Keratinocyte (primary cell): ENCODE measurements around the gene FBXO8.

Experiments
- EZH2 ChIP-seq: IDR thresholded peaks from one replicate; pipeline ENCODE4 v1.6.1; 2012; ENCODE audit warnings: inconsistent platforms, mild to moderate bottlenecking, low read length, moderate library complexity
- TF ChIP-seq, protein P1 (sequence below), 3 experiments: IDR thresholded peaks in 1 of 3; conservative IDR thresholded peaks in 1 of 3; optimal IDR thresholded peaks in 1 of 3; 2 replicates in 2 of 3; 3 replicates in 1 of 3; pipeline versions ENCODE3 to v1.5.1; 2011; ENCODE audit warnings: low read length in 3 of 3, mild to moderate bottlenecking in 3 of 3, moderate library complexity in 2 of 3, control low read depth in 1 of 3, inconsistent platforms in 1 of 3; ENCODE audit not compliant: insufficient read depth in 2 of 3; ENCODE audit errors: extremely low read depth in 1 of 3

DNA sequence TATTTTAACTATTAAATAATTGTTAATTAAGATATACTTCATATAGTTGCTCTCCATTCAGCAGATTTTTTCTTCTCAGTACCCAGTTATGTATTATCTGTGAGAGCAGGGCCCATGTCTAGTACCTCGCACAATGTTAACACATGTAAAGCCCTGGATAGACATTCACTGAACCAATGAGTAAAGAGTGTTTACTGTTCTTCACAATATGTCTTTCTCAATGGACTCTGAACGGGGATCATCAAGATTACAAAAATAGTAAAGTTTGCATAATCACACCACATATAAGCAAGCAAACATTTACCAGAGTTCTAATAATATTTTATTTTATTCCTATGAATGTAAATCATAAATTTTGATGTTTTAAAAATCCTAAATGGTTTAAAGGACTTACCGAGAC lies 47.1 kb downstream of the FBXO8 start:
- TF ChIP-seq, protein P1, sequence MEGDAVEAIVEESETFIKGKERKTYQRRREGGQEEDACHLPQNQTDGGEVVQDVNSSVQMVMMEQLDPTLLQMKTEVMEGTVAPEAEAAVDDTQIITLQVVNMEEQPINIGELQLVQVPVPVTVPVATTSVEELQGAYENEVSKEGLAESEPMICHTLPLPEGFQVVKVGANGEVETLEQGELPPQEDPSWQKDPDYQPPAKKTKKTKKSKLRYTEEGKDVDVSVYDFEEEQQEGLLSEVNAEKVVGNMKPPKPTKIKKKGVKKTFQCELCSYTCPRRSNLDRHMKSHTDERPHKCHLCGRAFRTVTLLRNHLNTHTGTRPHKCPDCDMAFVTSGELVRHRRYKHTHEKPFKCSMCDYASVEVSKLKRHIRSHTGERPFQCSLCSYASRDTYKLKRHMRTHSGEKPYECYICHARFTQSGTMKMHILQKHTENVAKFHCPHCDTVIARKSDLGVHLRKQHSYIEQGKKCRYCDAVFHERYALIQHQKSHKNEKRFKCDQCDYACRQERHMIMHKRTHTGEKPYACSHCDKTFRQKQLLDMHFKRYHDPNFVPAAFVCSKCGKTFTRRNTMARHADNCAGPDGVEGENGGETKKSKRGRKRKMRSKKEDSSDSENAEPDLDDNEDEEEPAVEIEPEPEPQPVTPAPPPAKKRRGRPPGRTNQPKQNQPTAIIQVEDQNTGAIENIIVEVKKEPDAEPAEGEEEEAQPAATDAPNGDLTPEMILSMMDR (optimal IDR thresholded peaks at IDR 0.05 in 1 of 3, IDR thresholded peaks at IDR 0.05 in 1 of 3, conservative IDR thresholded peaks at IDR 0.05 in 1 of 3; ENCODE audit: extremely low read depth in 1 of 3, insufficient read depth in 2 of 3, low read length in 3 of 3) = no peak
- TF ChIP-seq EZH2 = no peak
